Gastrocnemius medialis (tissue), 4 donors: ENCODE data around the gene COL4A6.

Source experiments
- POLR2A ChIP-seq, 2 donors: fragments of 450-650 bp; IDR thresholded peaks; one replicate each; pipeline ENCODE4 v1.6.1; 2017; ENCODE audit warnings: antibody characterized with exemption in 2 of 2, mild to moderate bottlenecking in 2 of 2, moderate library complexity in 2 of 2
- TF ChIP-seq, protein P1 (sequence below), 5 experiments: fragments of 450-650 bp in 3 of 5; fragments of 200-600 bp in 2 of 5; sonication (generic) in 2 of 5; IDR thresholded peaks in 4 of 5; conservative IDR thresholded peaks in 1 of 5; 1 replicate in 4 of 5; 2 replicates in 1 of 5; pipeline ENCODE4 v1.5.1; 2016 to 2019; ENCODE audit warnings: antibody characterized with exemption in 5 of 5, mild to moderate bottlenecking in 3 of 5, moderate library complexity in 3 of 5

DNA sequence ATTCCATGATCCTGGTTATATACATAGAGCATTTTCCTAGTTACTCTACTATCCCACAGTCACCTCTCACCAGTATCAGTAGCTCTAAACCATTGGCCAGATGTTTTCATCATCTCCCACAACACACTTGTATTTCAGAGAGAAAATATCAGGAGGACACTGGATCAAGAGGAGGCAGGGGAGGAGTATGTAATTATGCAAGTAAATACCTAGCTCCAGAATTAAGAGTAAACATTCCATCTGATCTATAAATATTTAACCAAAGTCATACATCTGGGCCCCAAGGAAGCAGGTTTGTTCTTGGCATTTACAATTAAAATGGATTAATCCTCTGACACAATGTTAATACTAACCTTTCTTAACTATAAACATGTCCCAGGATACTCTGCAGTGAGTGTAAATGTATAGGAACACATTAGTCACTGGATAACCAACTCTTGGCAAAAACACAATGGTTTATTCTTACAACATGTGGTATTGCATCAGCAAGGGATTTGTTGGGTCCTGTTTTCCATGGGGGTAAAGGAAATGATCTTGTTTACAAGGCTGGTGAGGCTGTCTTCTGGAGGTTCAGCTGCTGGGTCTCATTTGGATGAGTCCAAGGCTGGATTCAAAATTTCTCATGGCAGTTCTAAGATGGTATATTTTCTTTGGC is 176.5 kb downstream of the COL4A6 start:
- TF ChIP-seq, protein P1, sequence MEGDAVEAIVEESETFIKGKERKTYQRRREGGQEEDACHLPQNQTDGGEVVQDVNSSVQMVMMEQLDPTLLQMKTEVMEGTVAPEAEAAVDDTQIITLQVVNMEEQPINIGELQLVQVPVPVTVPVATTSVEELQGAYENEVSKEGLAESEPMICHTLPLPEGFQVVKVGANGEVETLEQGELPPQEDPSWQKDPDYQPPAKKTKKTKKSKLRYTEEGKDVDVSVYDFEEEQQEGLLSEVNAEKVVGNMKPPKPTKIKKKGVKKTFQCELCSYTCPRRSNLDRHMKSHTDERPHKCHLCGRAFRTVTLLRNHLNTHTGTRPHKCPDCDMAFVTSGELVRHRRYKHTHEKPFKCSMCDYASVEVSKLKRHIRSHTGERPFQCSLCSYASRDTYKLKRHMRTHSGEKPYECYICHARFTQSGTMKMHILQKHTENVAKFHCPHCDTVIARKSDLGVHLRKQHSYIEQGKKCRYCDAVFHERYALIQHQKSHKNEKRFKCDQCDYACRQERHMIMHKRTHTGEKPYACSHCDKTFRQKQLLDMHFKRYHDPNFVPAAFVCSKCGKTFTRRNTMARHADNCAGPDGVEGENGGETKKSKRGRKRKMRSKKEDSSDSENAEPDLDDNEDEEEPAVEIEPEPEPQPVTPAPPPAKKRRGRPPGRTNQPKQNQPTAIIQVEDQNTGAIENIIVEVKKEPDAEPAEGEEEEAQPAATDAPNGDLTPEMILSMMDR (IDR thresholded peaks at IDR 0.05 in 4 of 5, conservative IDR thresholded peaks at IDR 0.05 in 1 of 5) = no peak
- no peak for TF ChIP-seq POLR2A (IDR thresholded peaks at IDR 0.05)
